ENCODE results near the gene CYP21A2.
"Not testable (repeated sequence)": the region's sequence is repeated elsewhere in the genome, so short reads cannot be mapped to it uniquely, and the experiment has no call there.

CYP21A2 gene

DNA sequence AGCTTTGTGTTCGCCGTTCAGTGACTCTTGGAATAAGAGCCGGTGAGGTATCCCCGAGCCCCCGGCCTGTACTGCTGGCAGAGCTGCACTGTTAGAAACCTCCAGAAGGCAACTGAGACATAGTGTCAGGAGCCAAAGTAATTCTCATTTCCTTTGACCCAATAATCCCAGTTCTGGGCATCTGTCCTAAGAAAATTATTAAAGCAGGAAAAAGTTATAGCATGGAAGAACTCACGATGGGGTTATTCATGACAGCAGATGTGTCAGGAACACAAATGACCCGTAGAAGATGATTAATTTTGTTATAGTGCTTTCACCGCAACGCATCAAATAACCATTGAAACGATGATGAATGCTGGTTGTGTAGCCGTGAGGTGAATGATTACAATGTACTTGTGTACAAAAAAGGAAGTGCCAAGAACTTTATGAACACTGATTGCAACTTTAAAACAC lies 20.3 kb downstream of the CYP21A2 start:
- Mint-ChIP-seq H3K27me3 (peaks cover 34% of the 10 kb centered on the region), H3K36me3 (no peaks in the 10 kb centered on the region), H3K27ac (no peak overlapping the region), H3K4me1 (no peaks in the 10 kb centered on the region), H3K9me3 (no peaks in the 10 kb centered on the region), H3K4me3 (no peak overlapping the region)
- ATAC-seq, result no peak

DNA sequence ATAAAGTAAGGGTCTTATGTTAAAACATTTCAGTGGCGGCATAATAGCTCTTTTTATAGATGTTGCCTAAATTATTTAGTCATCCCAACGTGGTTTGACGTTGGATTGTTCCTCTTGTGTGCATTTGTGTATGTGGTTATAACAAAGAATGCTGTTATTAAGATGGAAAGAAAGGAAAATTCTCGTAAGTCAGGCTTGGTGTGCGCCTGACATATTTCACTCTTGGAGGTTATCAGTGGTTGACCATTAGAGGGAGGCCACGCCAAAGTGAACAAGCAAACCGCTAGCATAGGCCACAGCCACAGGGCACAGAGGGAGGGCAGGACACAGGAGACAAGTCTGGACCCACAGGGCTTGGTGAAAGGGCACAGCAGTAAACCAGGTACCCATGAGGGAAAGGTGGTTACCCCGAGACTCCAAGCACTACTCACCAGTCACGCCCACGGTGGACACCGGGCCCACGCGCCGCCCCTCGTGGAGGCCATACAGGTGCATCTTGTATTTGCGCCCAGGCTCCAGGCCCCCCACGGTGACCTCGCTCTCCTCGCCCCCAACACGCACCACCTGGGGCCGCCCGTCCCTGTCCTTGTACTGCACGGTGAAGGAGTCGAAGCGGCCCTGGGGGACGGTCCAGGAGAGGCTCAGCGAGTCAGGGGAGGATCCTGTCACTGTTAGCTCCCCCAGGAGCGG lies 22.9 kb downstream of the CYP21A2 start:
- Mint-ChIP-seq H3K9me3 (no peaks in the 10 kb centered on the region), H3K4me1 (no peaks in the 10 kb centered on the region), H3K27me3 (peaks cover 21% of the 10 kb centered on the region), H3K4me3 (no peak overlapping the region), H3K27ac (no peak overlapping the region), H3K36me3 (no peaks in the 10 kb centered on the region)
- no peak for ATAC-seq

DNA sequence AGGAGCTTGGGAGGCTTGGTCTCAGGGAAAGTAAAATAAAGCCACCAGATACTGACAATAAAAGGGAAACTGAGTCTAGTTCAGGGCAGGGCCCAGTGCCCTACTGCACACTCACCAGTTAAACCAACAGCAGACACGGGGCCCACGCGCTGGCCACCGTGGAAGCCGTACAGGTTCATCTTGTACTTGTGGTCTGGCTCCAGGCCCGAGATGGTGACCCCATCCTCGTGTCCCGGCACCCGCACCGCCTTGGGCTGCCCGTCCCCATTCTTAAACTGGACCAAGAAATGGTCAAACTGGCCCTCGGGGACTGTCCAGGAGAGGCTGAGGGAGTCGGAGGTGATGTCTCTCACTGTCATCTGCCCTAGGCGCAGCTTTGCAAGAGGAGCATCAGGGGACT lies 26.5 kb downstream of the CYP21A2 start:
- Mint-ChIP-seq H3K27ac (no peak overlapping the region), H3K27me3 (peaks cover 12% of the 10 kb centered on the region), H3K36me3 (no peaks in the 10 kb centered on the region), H3K9me3 (no peaks in the 10 kb centered on the region), H3K4me1 (no peaks in the 10 kb centered on the region), H3K4me3 (no peak overlapping the region)
- ATAC-seq, result no peak

DNA sequence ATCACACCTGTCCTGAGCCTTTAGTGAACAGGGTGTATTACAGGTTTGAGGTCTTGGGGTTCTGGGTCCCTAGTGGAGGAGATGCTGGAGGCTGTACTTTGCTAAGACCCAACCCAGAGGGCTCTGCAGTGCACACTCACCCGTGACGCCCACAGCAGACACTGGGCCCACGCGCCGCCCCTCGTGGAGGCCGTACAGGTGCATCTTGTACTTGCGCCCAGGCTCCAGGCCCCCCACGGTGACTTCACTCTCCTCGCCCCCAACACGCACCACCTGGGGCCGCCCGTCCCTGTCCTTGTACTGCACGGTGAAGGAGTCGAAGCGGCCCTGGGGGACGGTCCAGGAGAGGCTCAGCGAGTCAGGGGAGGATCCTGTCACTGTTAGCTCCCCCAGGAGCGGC lies 29.3 kb downstream of the CYP21A2 start:
- H3K27me3 Mint-ChIP-seq, result peaks cover 37% of the 10 kb centered on the region
- H3K9me3 Mint-ChIP-seq, H3K4me3 Mint-ChIP-seq, ATAC-seq, H3K27ac Mint-ChIP-seq, H3K4me1 Mint-ChIP-seq, H3K36me3 Mint-ChIP-seq: not testable (repeated sequence)

GRCh38 chr6:32068315-32068714 lies 30.1 kb downstream of the CYP21A2 start:
- ATAC-seq, H3K4me3 Mint-ChIP-seq, H3K27ac Mint-ChIP-seq, H3K36me3 Mint-ChIP-seq, H3K4me1 Mint-ChIP-seq, H3K9me3 Mint-ChIP-seq: not testable (repeated sequence)
- H3K27me3 Mint-ChIP-seq, result peaks cover 44% of the 10 kb centered on the region

GRCh38 chr6:32068867-32069266 lies 30.7 kb downstream of the CYP21A2 start:
- no peaks in the 10 kb centered on the region for H3K4me1 Mint-ChIP-seq
- ATAC-seq, result no peak

DNA sequence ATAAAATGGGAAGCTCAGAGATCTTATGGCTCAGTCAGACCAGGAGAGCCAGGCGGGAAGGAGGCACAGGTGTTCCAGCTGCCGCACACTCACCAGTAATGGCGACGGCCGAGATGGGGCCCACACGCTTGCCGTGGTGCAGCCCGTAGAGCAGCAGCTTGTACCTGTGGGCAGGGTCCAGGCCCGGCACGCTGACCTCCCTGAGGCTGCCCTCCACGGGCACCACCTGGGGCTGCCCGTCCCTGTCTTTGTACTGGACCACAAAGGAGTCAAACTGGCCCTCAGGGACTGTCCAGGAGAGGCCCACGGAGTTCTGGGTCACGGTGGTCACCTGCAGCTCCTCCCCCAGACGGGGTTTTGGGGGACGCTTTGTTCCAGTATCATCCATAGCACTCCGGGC lies 31.2 kb downstream of the CYP21A2 start:
- H3K27me3 Mint-ChIP-seq, result peaks cover 51% of the 10 kb centered on the region
- H3K4me1 Mint-ChIP-seq, result no peaks in the 10 kb centered on the region
- no peak overlapping the region for H3K27ac Mint-ChIP-seq
- H3K9me3 Mint-ChIP-seq, result no peaks in the 10 kb centered on the region
- H3K4me3 Mint-ChIP-seq, result no peak overlapping the region
- H3K36me3 Mint-ChIP-seq, result no peaks in the 10 kb centered on the region
- no peak for ATAC-seq

More at GRCh38 chr6:32068867-32069266, 30.7 kb downstream of the CYP21A2 start:
- H3K27me3 Mint-ChIP-seq, result peaks cover 48% of the 10 kb centered on the region
- H3K27ac Mint-ChIP-seq, result no peak overlapping the region
- no peaks in the 10 kb centered on the region for H3K36me3 Mint-ChIP-seq
- no peaks in the 10 kb centered on the region for H3K9me3 Mint-ChIP-seq
- no peak overlapping the region for H3K4me3 Mint-ChIP-seq

GRCh38 chr6:32069878-32070515 lies 31.8 kb downstream of the CYP21A2 start:
- H3K27ac Mint-ChIP-seq, result no peak overlapping the region
- H3K4me3 Mint-ChIP-seq, result no peak overlapping the region
- H3K27me3 Mint-ChIP-seq, result peaks cover 57% of the 10 kb centered on the region
- ATAC-seq, result no peak
- no peaks in the 10 kb centered on the region for H3K36me3 Mint-ChIP-seq
- no peaks in the 10 kb centered on the region for H3K4me1 Mint-ChIP-seq
- no peaks in the 10 kb centered on the region for H3K9me3 Mint-ChIP-seq

GRCh38 chr6:32070814-32071543 lies 32.8 kb downstream of the CYP21A2 start:
- no peak overlapping the region for H3K4me3 Mint-ChIP-seq
- H3K27me3 Mint-ChIP-seq, result peaks cover 66% of the 10 kb centered on the region
- no peaks in the 10 kb centered on the region for H3K9me3 Mint-ChIP-seq
- H3K27ac Mint-ChIP-seq, result no peak overlapping the region
- H3K4me1 Mint-ChIP-seq, result no peaks in the 10 kb centered on the region
- no peak for ATAC-seq
- H3K36me3 Mint-ChIP-seq, result no peaks in the 10 kb centered on the region

DNA sequence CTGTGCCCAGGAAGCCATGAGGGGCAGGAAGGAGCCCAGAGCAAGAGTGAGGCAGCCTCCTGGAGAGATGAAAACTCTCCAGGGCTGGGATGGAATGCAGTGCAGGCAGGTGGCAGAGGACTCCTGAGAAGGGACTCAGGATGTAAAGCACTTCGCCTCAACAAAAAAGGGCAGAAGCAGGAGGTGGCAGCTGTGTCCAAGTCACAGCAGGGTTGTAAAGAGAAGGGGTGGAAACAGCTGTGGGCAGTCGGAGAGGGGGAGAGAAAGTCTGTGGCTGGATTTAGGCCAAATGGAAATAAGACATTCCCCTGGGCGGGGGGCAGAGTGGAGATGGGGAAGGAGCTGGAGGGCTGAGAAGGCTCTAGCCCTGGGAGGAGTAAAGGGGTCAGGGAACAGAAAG lies 34.9 kb downstream of the CYP21A2 start:
- Mint-ChIP-seq H3K27me3 (peaks cover 66% of the 10 kb centered on the region), H3K27ac (no peak overlapping the region), H3K4me3 (no peak overlapping the region), H3K4me1 (no peaks in the 10 kb centered on the region), H3K36me3 (no peaks in the 10 kb centered on the region), H3K9me3 (no peaks in the 10 kb centered on the region)
- no peak for ATAC-seq

DNA sequence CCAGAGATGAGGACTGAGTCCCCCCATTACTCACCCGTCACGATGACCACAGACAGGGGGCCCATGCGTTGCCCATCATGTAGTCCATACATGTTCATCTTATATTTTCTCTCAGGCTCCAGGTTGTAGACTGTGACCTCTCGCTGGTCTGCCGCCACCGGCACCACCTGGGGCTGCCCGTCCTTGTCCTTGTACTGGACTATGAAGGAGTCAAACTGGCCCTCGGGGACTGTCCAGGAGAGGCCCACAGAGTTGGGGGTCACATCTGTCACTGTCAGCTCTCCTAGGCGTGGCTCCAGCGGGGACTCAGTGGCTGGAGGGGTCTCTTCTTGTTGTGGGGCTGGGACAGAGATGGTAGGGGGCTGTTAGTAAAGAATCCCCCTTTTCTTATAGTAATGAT lies 35.4 kb downstream of the CYP21A2 start:
- Mint-ChIP-seq H3K4me1 (no peaks in the 10 kb centered on the region), H3K36me3 (no peaks in the 10 kb centered on the region), H3K27me3 (peaks cover 65% of the 10 kb centered on the region), H3K9me3 (no peaks in the 10 kb centered on the region), H3K27ac (no peak overlapping the region), H3K4me3 (no peak overlapping the region)
- no peak for ATAC-seq

DNA sequence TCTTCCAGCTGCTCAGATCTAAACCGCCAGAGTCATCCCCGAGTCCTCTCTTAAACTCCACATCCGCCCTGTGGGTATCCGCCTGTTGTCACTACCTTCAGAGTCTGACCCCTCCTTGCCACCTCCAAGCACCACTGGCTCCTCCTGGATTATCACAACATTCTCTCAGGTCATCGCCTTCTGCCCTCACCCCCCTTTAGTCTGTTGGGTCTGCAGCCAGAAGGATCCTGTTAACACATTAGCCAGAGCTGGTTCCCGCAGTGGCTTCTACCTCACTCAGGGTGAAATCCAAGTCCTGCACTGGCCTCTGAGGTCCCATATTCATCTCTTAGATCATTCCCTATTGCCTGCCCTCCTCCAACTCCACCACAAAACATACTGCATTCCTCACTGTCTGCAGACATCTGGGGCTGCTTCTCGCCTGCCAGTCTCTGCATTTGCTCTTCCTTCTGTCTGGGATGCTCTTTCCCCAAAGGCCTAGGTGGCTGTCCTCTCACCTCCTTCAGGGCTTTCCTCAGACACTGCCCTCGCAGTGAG lies 36.8 kb downstream of the CYP21A2 start:
- Mint-ChIP-seq H3K9me3 (no peaks in the 10 kb centered on the region), H3K4me3 (no peak overlapping the region), H3K36me3 (no peaks in the 10 kb centered on the region), H3K27me3 (peaks cover 51% of the 10 kb centered on the region), H3K27ac (no peak overlapping the region), H3K4me1 (no peaks in the 10 kb centered on the region)
- no peak for ATAC-seq

DNA sequence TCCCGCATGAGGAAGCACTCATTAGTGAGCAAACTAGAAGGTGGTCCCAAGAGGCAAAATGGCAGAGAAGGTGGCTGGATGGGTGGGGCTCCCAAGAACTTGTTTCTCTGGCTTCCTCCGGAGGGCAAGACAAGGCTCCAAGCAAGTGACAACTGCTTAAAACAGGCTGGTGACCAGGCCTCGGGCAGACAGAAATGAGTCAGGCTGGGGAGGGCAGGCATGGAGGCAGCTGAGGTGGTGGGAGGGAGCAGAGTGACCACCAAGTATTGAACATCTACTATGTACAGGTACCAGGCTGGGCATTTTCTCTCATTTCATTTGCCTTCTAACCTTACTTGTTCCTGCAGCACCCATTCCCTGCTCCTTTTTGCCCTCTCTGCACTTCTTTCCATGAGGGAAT lies 37.6 kb downstream of the CYP21A2 start:
- H3K27me3 Mint-ChIP-seq, result peaks cover 50% of the 10 kb centered on the region
- no peak overlapping the region for H3K27ac Mint-ChIP-seq
- H3K9me3 Mint-ChIP-seq, result no peaks in the 10 kb centered on the region

GRCh38 chr6:32076321-32076809 lies 38.1 kb downstream of the CYP21A2 start:
- no peak for ATAC-seq
- Mint-ChIP-seq H3K36me3 (no peaks in the 10 kb centered on the region), H3K27ac (no peak overlapping the region), H3K4me1 (no peaks in the 10 kb centered on the region), H3K9me3 (no peaks in the 10 kb centered on the region), H3K27me3 (peaks cover 50% of the 10 kb centered on the region), H3K4me3 (no peak overlapping the region)

More for the DNA sequence above, 37.6 kb downstream of the CYP21A2 start:
- no peak overlapping the region for H3K4me3 Mint-ChIP-seq
- ATAC-seq, result no peak
- H3K36me3 Mint-ChIP-seq, result no peaks in the 10 kb centered on the region
- H3K4me1 Mint-ChIP-seq, result no peaks in the 10 kb centered on the region

GRCh38 chr6:32079566-32080290 lies 41.5 kb downstream of the CYP21A2 start:
- no peak overlapping the region for H3K4me3 Mint-ChIP-seq
- no peaks in the 10 kb centered on the region for H3K9me3 Mint-ChIP-seq
- no peak for ATAC-seq
- H3K4me1 Mint-ChIP-seq, result no peaks in the 10 kb centered on the region
- H3K27me3 Mint-ChIP-seq, result peaks cover 58% of the 10 kb centered on the region
- no peaks in the 10 kb centered on the region for H3K36me3 Mint-ChIP-seq
- H3K27ac Mint-ChIP-seq, result no peak overlapping the region

Data from stimulated activated memory B cell treated with anti-CD40 and anti-IgM and Interleukin-4, amounts not matched to agents 10 μg/mL and 1 μg/mL and 100 μg/mL, for 72 hours (primary cell).